ENCODE measurements around the gene TIE1.

DNA sequence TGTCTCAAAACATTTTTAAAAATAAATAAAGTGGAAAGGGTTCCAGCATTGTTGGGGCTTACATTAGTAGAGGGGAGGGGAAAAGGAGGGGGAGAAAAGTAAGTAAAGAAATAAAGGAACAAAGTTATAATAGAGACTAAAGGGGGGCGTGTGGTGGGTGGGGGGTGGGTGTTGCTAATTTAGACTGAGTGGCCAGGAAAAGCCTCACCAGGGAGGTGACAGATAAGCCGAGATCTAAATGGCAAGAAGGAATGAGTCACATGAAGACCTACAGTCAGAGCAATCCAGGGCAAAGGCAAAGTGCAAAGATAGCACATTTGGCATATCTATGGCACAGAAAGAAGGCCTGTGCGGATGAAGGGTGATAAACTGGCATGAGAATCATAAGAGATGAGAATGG is 44.3 kb downstream of the TIE1 start:
- TF ChIP-seq, protein P1, sequence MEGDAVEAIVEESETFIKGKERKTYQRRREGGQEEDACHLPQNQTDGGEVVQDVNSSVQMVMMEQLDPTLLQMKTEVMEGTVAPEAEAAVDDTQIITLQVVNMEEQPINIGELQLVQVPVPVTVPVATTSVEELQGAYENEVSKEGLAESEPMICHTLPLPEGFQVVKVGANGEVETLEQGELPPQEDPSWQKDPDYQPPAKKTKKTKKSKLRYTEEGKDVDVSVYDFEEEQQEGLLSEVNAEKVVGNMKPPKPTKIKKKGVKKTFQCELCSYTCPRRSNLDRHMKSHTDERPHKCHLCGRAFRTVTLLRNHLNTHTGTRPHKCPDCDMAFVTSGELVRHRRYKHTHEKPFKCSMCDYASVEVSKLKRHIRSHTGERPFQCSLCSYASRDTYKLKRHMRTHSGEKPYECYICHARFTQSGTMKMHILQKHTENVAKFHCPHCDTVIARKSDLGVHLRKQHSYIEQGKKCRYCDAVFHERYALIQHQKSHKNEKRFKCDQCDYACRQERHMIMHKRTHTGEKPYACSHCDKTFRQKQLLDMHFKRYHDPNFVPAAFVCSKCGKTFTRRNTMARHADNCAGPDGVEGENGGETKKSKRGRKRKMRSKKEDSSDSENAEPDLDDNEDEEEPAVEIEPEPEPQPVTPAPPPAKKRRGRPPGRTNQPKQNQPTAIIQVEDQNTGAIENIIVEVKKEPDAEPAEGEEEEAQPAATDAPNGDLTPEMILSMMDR (IDR thresholded peaks at IDR 0.05): no peak
- TF ChIP-seq POLR2A (IDR thresholded peaks at IDR 0.05): no peak

Data from Peyer's patch (tissue), 4 donors.